ENCODE data around the gene ADGRD1. TPM values are rescaled to one million over a fixed set of nuclear protein-coding genes. Genes with fewer than 3 reads are reported as not detected.

Gene ADGRD1
- polyA plus RNA-seq, 3 donors: 4.7 to 17.9 (median 4.9) TPM

DNA sequence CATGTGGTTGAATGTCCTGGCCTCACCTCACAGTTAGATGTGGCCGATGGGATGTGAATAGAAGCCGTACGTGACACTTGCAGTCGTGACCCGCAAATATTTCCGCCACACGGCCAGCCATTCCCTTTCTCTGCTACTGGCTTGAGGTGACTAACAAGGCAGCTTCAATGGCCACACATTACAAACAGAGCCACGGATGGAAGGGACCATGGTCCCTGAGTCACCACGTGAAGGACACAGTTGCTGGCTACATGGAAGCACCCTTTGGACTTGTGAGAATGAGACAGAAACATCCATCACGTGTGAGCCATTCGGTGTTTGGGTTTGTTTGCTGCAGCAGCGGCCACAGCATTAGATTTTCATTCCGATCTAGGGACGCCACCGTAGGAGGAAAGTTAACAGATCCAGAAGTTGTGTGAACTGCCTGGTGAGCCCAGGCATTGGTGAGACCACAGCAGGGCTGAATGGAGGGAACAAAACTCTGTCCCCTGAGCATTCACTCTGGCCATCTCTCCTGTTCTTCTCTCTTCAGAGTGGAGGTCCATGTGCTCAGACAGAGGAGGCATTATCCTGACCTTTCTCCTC is 33.5 kb upstream of the ADGRD1 start:
- H3K27me3 Mint-ChIP-seq (ENCODE audit: low read depth in 3 of 3): peaks cover 15 to 32% (median 28%) of the 10 kb centered on the region in 3 donors
- no peaks in the 10 kb centered on the region for H3K36me3 ChIP-seq (replicated peaks in 1 of 2; ENCODE audit: control insufficient read depth in 1 of 2, insufficient read depth in 2 of 2, low read length in 2 of 2)
- TF ChIP-seq CTCF (IDR thresholded peaks at IDR 0.05): no peak

GRCh38 chr12:130920723-130921381 is 32.9 kb upstream of the ADGRD1 start:
- DNase-seq: no peak
- no peaks in the 10 kb centered on the region for H3K79me2 ChIP-seq (ENCODE audit: insufficient read depth, low read length)
- H2AFZ ChIP-seq (ENCODE audit: insufficient read depth, low read depth, low read length, poor library complexity, severe bottlenecking): no peak overlapping the region
- intact Hi-C loops (cut with micrococcal nuclease): loop anchor here in 1 of 2 donors (5.0 kb wide), 1 partner anchor 41 kb away; no protein-coding TSS in a partner anchor
- no peak overlapping the region for H3K4me3 ChIP-seq (replicated peaks in 1 of 3; ENCODE audit: low read depth in 2 of 3, low read length in 3 of 3)
- peaks cover 37 to 39% of the 10 kb centered on the region in 2 donors for H3K9me3 ChIP-seq (replicated peaks in 1 of 2; ENCODE audit: control insufficient read depth in 1 of 2, insufficient read depth in 1 of 2, low read length in 2 of 2)
- 95% methylated on average over 7 of the region's 8 CpGs for WGBS (ENCODE audit: insufficient coverage)
- H3K4me1 ChIP-seq (ENCODE audit: control insufficient read depth in 1 of 2, insufficient read depth in 2 of 2, low read length in 2 of 2): no peaks in the 10 kb centered on the region
- no peaks in the 10 kb centered on the region for H4K20me1 ChIP-seq (ENCODE audit: insufficient read depth, low read length)
- peaks cover 18 to 27% (median 25%) of the 10 kb centered on the region in 3 donors for H3K27me3 Mint-ChIP-seq (ENCODE audit: low read depth in 3 of 3)
- H3K9ac ChIP-seq (ENCODE audit: insufficient read depth, low read length, poor library complexity, severe bottlenecking): no peak overlapping the region
- H3K4me1 Mint-ChIP-seq: peaks cover 6% of the 10 kb centered on the region
- H3K27me3 ChIP-seq (ENCODE audit: control insufficient read depth in 2 of 2, insufficient read depth in 2 of 2, low read length in 2 of 2): peaks cover 0 to 9% of the 10 kb centered on the region in 2 donors
- H3K27ac Mint-ChIP-seq: no peak overlapping the region
- H3K4me3 Mint-ChIP-seq: no peak overlapping the region
- no peaks in the 10 kb centered on the region for H3K36me3 ChIP-seq (replicated peaks in 1 of 2; ENCODE audit: control insufficient read depth in 1 of 2, insufficient read depth in 2 of 2, low read length in 2 of 2)
- H3K27ac ChIP-seq (ENCODE audit: low read depth in 1 of 2, low read length in 2 of 2): no peak overlapping the region
- no peak overlapping the region for H3K4me2 ChIP-seq (replicated peaks; ENCODE audit: extremely low read depth, low read length, poor library complexity, severe bottlenecking)
- TF ChIP-seq CTCF (IDR thresholded peaks at IDR 0.05): no peak
- H3K36me3 Mint-ChIP-seq: no peaks in the 10 kb centered on the region
- H3K9me3 Mint-ChIP-seq: peaks cover 20 to 50% (median 38%) of the 10 kb centered on the region in 7 donors

More for the DNA sequence above, 33.5 kb upstream of the ADGRD1 start:
- Mint-ChIP-seq H3K4me3 (no peak overlapping the region), H3K27ac (peak overlapping the region in 3 of 7 donors; percentile 30 to 89 (median 87)), H3K36me3 (no peaks in the 10 kb centered on the region), H3K9me3 (peaks cover 20 to 50% (median 39%) of the 10 kb centered on the region in 7 donors), H3K4me1 (peaks cover 6% of the 10 kb centered on the region)
- no peaks in the 10 kb centered on the region for H4K20me1 ChIP-seq (ENCODE audit: insufficient read depth, low read length)
- H3K9me3 ChIP-seq (replicated peaks in 1 of 2; ENCODE audit: control insufficient read depth in 1 of 2, insufficient read depth in 1 of 2, low read length in 2 of 2): peaks cover 37 to 39% of the 10 kb centered on the region in 2 donors
- H3K4me3 ChIP-seq (replicated peaks in 1 of 3; ENCODE audit: low read depth in 2 of 3, low read length in 3 of 3): no peak overlapping the region
- no peak for DNase-seq
- no peaks in the 10 kb centered on the region for H3K79me2 ChIP-seq (ENCODE audit: insufficient read depth, low read length)
- peaks cover 0 to 16% of the 10 kb centered on the region in 2 donors for H3K27me3 ChIP-seq (ENCODE audit: control insufficient read depth in 2 of 2, insufficient read depth in 2 of 2, low read length in 2 of 2)
- no peaks in the 10 kb centered on the region for H3K4me1 ChIP-seq (ENCODE audit: control insufficient read depth in 1 of 2, insufficient read depth in 2 of 2, low read length in 2 of 2)
- peak overlapping the region; percentile 4 to 37 for H3K27ac ChIP-seq (ENCODE audit: low read depth in 1 of 2, low read length in 2 of 2)
- H2AFZ ChIP-seq (ENCODE audit: insufficient read depth, low read depth, low read length, poor library complexity, severe bottlenecking): no peak overlapping the region
- no peak overlapping the region for H3K4me2 ChIP-seq (replicated peaks; ENCODE audit: extremely low read depth, low read length, poor library complexity, severe bottlenecking)
- intact Hi-C loops (cut with micrococcal nuclease): loop anchor here in 1 of 2 donors (5.0 kb wide), 1 partner anchor 42 kb away; no protein-coding TSS in a partner anchor
- H3K9ac ChIP-seq (ENCODE audit: insufficient read depth, low read length, poor library complexity, severe bottlenecking): no peak overlapping the region
- WGBS (ENCODE audit: insufficient coverage): 91% methylated on average over 9 of the region's 15 CpGs
